ENCODE results near the gene STXBP4. TPM values are rescaled to one million over a fixed set of nuclear protein-coding genes. Genes with fewer than 3 reads are reported as not detected.

Gene STXBP4
- total and polyA plus RNA-seq, 7 donors = 0.53 to 4.1 (median 2.3) TPM

GRCh38 chr17:54979657-54980056, 11.1 kb downstream of the STXBP4 start:
- TF ChIP-seq CTCF (IDR thresholded peaks at IDR 0.05) = no peak
- Histone ChIP-seq H3K4me1 (no peaks in the 10 kb centered on the region), H3K27ac (no peak overlapping the region)

DNA sequence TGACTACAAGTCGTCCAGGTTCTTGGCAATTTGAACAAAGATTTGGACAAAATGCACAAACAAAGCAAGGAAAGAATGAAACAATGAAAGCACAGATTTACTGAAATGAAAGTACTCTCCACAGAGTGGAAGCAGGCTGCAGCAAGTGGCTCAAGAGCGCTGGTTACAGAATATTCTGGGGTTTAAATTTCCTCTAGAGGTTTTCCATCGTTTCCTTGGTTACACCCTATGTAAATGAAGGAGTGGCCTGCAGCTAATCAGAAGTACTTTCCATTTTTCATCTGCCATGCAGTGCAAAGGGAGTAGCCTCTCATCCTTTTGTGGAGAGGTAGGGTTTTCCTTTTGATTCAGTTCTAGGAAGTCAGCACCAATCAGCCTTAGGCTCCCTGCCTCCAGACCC, 11.8 kb downstream of the STXBP4 start:
- Histone ChIP-seq H3K27me3 (ENCODE audit: insufficient read depth in 3 of 3, low read length in 2 of 3) (no peaks in the 10 kb centered on the region), H3K9me3 (no peaks in the 10 kb centered on the region), H3K4me1 (no peaks in the 10 kb centered on the region), H3K4me3 (no peak overlapping the region), H3K27ac (no peak overlapping the region), H3K36me3 (ENCODE audit: insufficient read depth in 1 of 2, low read depth in 1 of 2) (no peaks in the 10 kb centered on the region)
- intact Hi-C loops (cut with DNase I) = no loop called here
- DNase-seq (no peak), ATAC-seq (no peak)
- TF ChIP-seq CTCF (IDR thresholded peaks at IDR 0.05) = no peak
- WGBS, 3 donors = 61 to 89% (median 64%) methylated on average over 3 of the region's 3 CpGs

More at GRCh38 chr17:54979657-54980056, 11.1 kb downstream of the STXBP4 start:
- no peaks in the 10 kb centered on the region for H3K27me3 ChIP-seq (ENCODE audit: insufficient read depth in 3 of 3, low read length in 2 of 3)
- no peaks in the 10 kb centered on the region for H3K36me3 ChIP-seq (ENCODE audit: insufficient read depth in 1 of 2, low read depth in 1 of 2)
- H3K9me3 ChIP-seq = no peaks in the 10 kb centered on the region
- no peak overlapping the region for H3K4me3 ChIP-seq
- intact Hi-C loops (cut with DNase I) = no loop called here
- ATAC-seq = no peak
- no peak for DNase-seq

DNA sequence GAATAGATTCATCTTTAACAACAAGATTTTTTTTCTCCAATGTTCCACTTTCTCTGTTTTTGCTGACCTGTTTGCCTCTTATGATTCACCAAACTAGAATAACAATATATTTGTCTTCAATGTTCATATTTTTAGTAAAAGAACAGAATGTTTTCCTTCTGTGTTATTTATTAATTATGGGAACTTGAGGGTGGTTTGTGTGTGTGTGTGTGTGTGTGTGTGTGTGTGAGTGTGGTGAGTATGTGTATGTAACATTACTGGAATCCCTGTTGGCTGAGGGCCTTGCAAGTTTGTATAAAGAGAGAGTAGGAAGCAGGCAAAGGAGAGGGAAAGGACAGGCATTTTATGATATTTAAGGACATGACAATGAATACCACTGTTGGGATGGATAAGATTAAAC, 13.8 kb downstream of the STXBP4 start:
- intact Hi-C loops (cut with DNase I) = no loop called here
- no peak for TF ChIP-seq CTCF (IDR thresholded peaks at IDR 0.05)
- no peak overlapping the region for H3K27ac ChIP-seq

GRCh38 chr17:54983260-54983659, 14.7 kb downstream of the STXBP4 start:
- Histone ChIP-seq H3K27ac (no peak overlapping the region), H3K4me1 (no peaks in the 10 kb centered on the region), H3K27me3 (ENCODE audit: insufficient read depth in 3 of 3, low read length in 2 of 3) (no peaks in the 10 kb centered on the region), H3K36me3 (ENCODE audit: insufficient read depth in 1 of 2, low read depth in 1 of 2) (peaks cover 0 to 13% of the 10 kb centered on the region in 2 donors), H3K9me3 (no peaks in the 10 kb centered on the region), H3K4me3 (no peak overlapping the region)
- no peak for TF ChIP-seq CTCF (IDR thresholded peaks at IDR 0.05)
- no peak for ATAC-seq
- no peak for DNase-seq
- intact Hi-C loops (cut with DNase I) = no loop called here

More for the DNA sequence above, 13.8 kb downstream of the STXBP4 start:
- Histone ChIP-seq H3K27me3 (ENCODE audit: insufficient read depth in 3 of 3, low read length in 2 of 3) (no peaks in the 10 kb centered on the region), H3K4me3 (no peak overlapping the region), H3K36me3 (ENCODE audit: insufficient read depth in 1 of 2, low read depth in 1 of 2) (peaks cover 0 to 13% of the 10 kb centered on the region in 2 donors), H3K4me1 (no peaks in the 10 kb centered on the region), H3K9me3 (no peaks in the 10 kb centered on the region)
- DNase-seq = no peak
- ATAC-seq = no peak

DNA sequence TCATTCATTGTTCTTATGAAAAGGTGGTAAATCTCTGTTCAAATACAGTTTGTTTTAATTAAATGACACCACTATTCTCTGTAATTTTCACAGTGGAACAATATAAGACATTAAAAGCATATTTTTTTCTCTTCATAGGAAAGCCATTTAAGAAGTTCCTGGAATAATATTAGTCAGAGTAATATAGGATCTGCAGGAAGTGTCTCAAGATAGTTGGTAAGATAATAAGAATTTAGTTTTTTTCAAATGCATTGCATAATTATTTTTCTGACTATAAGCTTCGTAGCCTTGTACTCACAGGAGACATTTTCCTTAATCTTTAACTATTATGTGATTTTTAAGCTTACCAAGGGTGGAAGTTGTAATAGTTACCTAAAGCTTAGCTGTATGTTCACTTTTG, 16.9 kb downstream of the STXBP4 start:
- no peak for ATAC-seq
- WGBS, 3 donors = 90 to 97% (median 96%) methylated on average over 1 of the region's 1 CpG
- H3K36me3 ChIP-seq (ENCODE audit: insufficient read depth in 1 of 2, low read depth in 1 of 2) = peaks cover 0 to 13% of the 10 kb centered on the region in 2 donors

More for the DNA sequence above, 16.9 kb downstream of the STXBP4 start:
- H3K9me3 ChIP-seq = no peaks in the 10 kb centered on the region
- no peak for TF ChIP-seq CTCF (IDR thresholded peaks at IDR 0.05)
- no peaks in the 10 kb centered on the region for H3K27me3 ChIP-seq (ENCODE audit: insufficient read depth in 3 of 3, low read length in 2 of 3)
- H3K4me3 ChIP-seq = no peak overlapping the region
- intact Hi-C loops (cut with DNase I) = no loop called here
- no peaks in the 10 kb centered on the region for H3K4me1 ChIP-seq
- no peak overlapping the region for H3K27ac ChIP-seq
- DNase-seq = no peak
